Peyer's patch (tissue), 4 donors: ENCODE results near the gene GADD45A.

Source experiments
- CTCF ChIP-seq, 6 experiments: fragments of 450-650 bp in 4 of 6; fragments of 200-600 bp in 2 of 6; sonication (generic) in 1 of 6; IDR thresholded peaks; one replicate each; pipeline ENCODE4 v1.5.1; 2017 to 2019; ENCODE audit warnings: antibody characterized with exemption in 6 of 6, mild to moderate bottlenecking in 3 of 6, moderate library complexity in 1 of 6
- POLR2A ChIP-seq, 2 donors: fragments of 450-650 bp; IDR thresholded peaks; one replicate each; pipeline ENCODE4 v1.5.1; 2017; ENCODE audit warnings: antibody characterized with exemption in 2 of 2, mild to moderate bottlenecking in 2 of 2, moderate library complexity in 2 of 2

DNA sequence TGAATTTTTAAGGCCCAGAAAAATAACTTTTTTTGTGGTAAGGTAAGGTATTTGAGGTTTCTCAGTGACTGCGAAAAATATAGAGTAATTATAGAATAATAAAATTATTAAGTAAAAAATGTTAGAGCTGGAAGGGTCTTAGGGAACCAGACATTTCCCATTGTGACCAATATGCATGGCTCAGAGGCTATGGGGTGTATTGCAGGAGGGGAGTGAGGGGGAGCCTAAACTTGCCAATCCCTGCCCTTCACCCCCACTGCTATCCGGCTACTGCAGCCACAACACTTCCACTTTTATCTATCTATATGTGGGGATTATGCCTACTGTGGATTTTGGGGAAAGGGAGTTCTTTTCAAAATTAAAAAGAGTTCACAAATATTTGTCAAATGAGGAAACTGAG lies 7.6 kb upstream of the GADD45A start:
- TF ChIP-seq POLR2A (IDR thresholded peaks at IDR 0.05) (no peak), CTCF (IDR thresholded peaks at IDR 0.05) (no peak)
